ENCODE measurements around the gene GRIP2. TPM values are rescaled to one million over a fixed set of nuclear protein-coding genes. Genes with fewer than 3 reads are reported as not detected.

GRIP2 gene
- total RNA-seq, 1 experiment from 2014 or later, result not detected

DNA sequence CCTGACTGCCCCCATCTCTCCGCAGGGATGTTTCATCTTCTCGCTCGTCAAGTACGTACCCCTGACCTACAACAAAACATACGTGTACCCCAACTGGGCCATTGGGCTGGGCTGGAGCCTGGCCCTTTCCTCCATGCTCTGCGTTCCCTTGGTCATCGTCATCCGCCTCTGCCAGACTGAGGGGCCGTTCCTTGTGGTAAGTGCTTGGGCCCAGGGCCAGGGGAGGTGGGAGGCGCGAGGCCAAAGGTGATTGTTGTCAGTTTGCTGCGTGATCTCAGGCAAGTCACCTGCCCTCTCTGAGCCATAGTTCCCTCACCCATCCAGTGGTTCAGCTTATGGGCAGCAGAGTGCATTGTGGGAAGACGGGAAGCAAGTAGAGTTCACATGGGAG, 58.5 kb downstream of the GRIP2 start:
- TF ChIP-seq, protein P1, sequence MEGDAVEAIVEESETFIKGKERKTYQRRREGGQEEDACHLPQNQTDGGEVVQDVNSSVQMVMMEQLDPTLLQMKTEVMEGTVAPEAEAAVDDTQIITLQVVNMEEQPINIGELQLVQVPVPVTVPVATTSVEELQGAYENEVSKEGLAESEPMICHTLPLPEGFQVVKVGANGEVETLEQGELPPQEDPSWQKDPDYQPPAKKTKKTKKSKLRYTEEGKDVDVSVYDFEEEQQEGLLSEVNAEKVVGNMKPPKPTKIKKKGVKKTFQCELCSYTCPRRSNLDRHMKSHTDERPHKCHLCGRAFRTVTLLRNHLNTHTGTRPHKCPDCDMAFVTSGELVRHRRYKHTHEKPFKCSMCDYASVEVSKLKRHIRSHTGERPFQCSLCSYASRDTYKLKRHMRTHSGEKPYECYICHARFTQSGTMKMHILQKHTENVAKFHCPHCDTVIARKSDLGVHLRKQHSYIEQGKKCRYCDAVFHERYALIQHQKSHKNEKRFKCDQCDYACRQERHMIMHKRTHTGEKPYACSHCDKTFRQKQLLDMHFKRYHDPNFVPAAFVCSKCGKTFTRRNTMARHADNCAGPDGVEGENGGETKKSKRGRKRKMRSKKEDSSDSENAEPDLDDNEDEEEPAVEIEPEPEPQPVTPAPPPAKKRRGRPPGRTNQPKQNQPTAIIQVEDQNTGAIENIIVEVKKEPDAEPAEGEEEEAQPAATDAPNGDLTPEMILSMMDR (IDR thresholded peaks at IDR 0.05; ENCODE audit: unreplicated experiment), result no peak
- no TSS peak for BruUV-seq (replicated peaks)
- no peaks in the 10 kb centered on the region for H3K27me3 Mint-ChIP-seq (ENCODE audit: insufficient read depth, unreplicated experiment)
- intact Hi-C loops (cut with micrococcal nuclease), result no loop called here
- peaks cover 20% of the 10 kb centered on the region for H3K36me3 Mint-ChIP-seq (ENCODE audit: insufficient read depth, unreplicated experiment)
- no peaks in the 10 kb centered on the region for H3K9me3 Mint-ChIP-seq (ENCODE audit: unreplicated experiment)
- ChIA-PET CTCF (no interaction called here), POLR2A (no interaction called here)
- no peak overlapping the region for H3K27ac Mint-ChIP-seq (ENCODE audit: low read depth, unreplicated experiment)
- no peak overlapping the region for H3K4me3 Mint-ChIP-seq (ENCODE audit: unreplicated experiment)
- no peak for DNase-seq (ENCODE audit: unreplicated experiment)
- H3K4me1 Mint-ChIP-seq (ENCODE audit: insufficient read depth, unreplicated experiment), result no peaks in the 10 kb centered on the region

DNA sequence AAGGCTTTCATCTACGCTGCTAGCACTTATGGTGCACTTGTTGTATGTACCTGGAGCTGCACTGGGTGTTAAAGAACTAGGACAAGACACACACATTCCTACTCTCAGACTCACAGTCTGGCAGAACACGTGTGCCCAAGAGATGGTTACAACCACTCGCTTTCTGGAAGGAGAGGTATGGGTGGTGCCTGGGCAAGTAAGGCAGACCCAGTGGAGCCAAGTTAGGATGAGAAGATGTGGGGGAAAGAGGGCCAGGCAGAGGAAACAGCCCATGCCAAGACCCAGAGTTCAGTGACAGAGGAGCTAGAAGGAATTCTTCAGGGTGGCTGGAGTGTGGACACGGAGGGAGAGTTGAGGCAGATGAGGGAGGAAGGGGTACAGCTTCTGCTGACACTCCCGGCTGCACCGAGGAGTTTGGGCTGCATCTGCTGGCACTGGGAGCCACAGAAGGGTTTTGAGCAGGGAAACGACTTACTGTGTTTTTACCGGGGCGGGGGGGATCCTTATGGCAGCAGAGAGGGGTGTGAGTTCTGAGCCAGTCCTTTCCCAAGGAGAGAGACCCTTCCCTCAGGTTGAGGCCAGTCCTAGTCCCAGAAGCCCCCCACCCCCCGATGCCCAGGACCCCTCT, 59.0 kb downstream of the GRIP2 start:
- H3K36me3 Mint-ChIP-seq (ENCODE audit: insufficient read depth, unreplicated experiment), result peaks cover 20% of the 10 kb centered on the region
- no peaks in the 10 kb centered on the region for H3K4me1 Mint-ChIP-seq (ENCODE audit: insufficient read depth, unreplicated experiment)
- TF ChIP-seq, protein P1 (IDR thresholded peaks at IDR 0.05; ENCODE audit: unreplicated experiment), result no peak
- no peaks in the 10 kb centered on the region for H3K27me3 Mint-ChIP-seq (ENCODE audit: insufficient read depth, unreplicated experiment)
- BruUV-seq (replicated peaks), result no TSS peak
- ChIA-PET POLR2A (no interaction called here), CTCF (no interaction called here)
- no peaks in the 10 kb centered on the region for H3K9me3 Mint-ChIP-seq (ENCODE audit: unreplicated experiment)
- intact Hi-C loops (cut with micrococcal nuclease), result no loop called here
- no peak overlapping the region for H3K27ac Mint-ChIP-seq (ENCODE audit: low read depth, unreplicated experiment)
- DNase-seq (ENCODE audit: unreplicated experiment), result no peak
- no peak overlapping the region for H3K4me3 Mint-ChIP-seq (ENCODE audit: unreplicated experiment)

DNA sequence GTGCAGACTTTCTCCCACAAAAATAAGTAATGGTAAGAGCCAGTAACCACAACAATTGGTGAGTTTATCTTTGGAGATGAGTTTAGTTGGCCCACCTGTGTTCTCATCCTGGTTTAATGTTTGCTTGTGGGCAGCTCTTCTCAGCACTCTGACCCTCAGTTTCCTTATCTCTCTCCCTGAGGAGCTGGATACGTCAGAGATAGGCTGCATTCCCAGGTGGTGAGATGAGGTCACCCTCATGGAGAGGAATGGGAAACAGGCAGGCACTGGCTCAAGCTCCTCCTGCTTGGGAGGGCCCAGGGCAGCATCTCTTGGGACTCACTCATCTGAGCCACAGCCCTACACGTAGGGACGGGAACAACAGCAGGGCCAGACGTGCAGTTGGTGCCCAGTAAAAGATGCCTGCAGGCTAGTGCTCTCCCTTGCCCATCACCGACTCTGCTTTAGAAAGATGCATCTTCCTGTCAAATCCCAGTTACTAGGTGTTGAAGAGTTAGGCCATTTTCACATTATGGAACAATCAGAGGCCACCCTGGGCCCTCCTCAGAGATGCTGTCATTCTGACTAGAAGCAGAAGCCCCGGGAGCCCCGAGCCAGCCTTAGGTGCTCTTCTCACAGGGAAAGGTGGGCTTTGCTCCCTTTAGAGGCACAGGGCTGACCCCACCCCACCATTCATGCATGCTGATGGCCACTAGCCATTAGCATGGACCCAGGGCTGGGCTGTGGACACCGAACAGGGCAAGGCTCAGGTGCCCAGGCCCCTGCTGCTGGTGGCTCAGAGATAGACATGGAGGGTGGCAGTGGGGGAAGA, 59.7 kb downstream of the GRIP2 start:
- H3K27ac Mint-ChIP-seq (ENCODE audit: low read depth, unreplicated experiment), result no peak overlapping the region
- no peaks in the 10 kb centered on the region for H3K9me3 Mint-ChIP-seq (ENCODE audit: unreplicated experiment)
- BruUV-seq (replicated peaks), result no TSS peak
- CTCF ChIA-PET, result interaction anchor here (0.5 to 1.0 kb wide), 2 partner anchors 19 to 227 kb away, joined by 3 read pairs; no protein-coding TSS in a partner anchor
- H3K4me1 Mint-ChIP-seq (ENCODE audit: insufficient read depth, unreplicated experiment), result no peaks in the 10 kb centered on the region
- POLR2A ChIA-PET, result no interaction called here
- no peaks in the 10 kb centered on the region for H3K27me3 Mint-ChIP-seq (ENCODE audit: insufficient read depth, unreplicated experiment)
- TF ChIP-seq, protein P1 (IDR thresholded peaks at IDR 0.05; ENCODE audit: unreplicated experiment), result no peak
- DNase-seq (ENCODE audit: unreplicated experiment), result no peak
- peaks cover 20% of the 10 kb centered on the region for H3K36me3 Mint-ChIP-seq (ENCODE audit: insufficient read depth, unreplicated experiment)
- intact Hi-C loops (cut with micrococcal nuclease), result no loop called here
- H3K4me3 Mint-ChIP-seq (ENCODE audit: unreplicated experiment), result no peak overlapping the region

DNA sequence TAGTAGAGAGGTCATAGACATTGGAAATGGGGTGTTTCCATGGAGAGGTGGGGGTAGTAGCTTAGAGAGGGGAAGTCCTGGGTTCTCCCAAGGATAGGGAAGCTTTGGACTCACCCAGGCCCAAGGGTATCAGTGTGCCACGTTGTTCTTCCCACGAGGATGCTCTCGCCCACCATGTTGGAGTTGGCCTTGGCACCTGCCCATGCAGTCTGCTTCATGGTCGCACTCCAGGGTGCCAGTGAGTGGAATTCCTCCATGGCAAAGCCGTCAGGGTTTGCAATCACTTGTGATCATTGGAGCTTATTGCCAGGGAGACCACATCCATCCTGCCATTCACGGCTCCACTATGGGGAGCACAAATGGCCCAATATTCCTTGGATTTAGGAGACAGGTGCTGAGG, 60.6 kb downstream of the GRIP2 start:
- ChIA-PET CTCF (interaction anchor here (0.6 to 1.5 kb wide), 5 partner anchors 11 to 444 kb away, joined by 3 to 8 read pairs (median 3); no protein-coding TSS in a partner anchor), POLR2A (no interaction called here)
- peaks cover 13% of the 10 kb centered on the region for H3K36me3 Mint-ChIP-seq (ENCODE audit: insufficient read depth, unreplicated experiment)
- TF ChIP-seq, protein P1 (IDR thresholded peaks at IDR 0.05; ENCODE audit: unreplicated experiment), result no peak
- intact Hi-C loops (cut with micrococcal nuclease), result no loop called here
- no peak overlapping the region for H3K4me3 Mint-ChIP-seq (ENCODE audit: unreplicated experiment)
- no peak for DNase-seq (ENCODE audit: unreplicated experiment)
- H3K9me3 Mint-ChIP-seq (ENCODE audit: unreplicated experiment), result no peaks in the 10 kb centered on the region
- no peaks in the 10 kb centered on the region for H3K27me3 Mint-ChIP-seq (ENCODE audit: insufficient read depth, unreplicated experiment)
- H3K27ac Mint-ChIP-seq (ENCODE audit: low read depth, unreplicated experiment), result no peak overlapping the region
- H3K4me1 Mint-ChIP-seq (ENCODE audit: insufficient read depth, unreplicated experiment), result no peaks in the 10 kb centered on the region
- no TSS peak for BruUV-seq (replicated peaks)

Measured in MCF 10A (cell line).